Skeletal muscle satellite cell (primary cell): ENCODE results near the gene RAB40B.

Source experiments
- H3K27me3 ChIP-seq: 2 replicates; pipeline ENCODE4 v1.7.0; 2013; ENCODE audit warnings: low read length; ENCODE audit not compliant: control insufficient read depth, insufficient read depth
- H3K36me3 ChIP-seq: 2 replicates; pipeline ENCODE4 v1.7.0; 2013; ENCODE audit warnings: mild to moderate bottlenecking, control low read depth, low read length; ENCODE audit not compliant: insufficient read depth
- H3K4me1 ChIP-seq: 2 replicates; pipeline ENCODE4 v1.7.0; 2013; ENCODE audit warnings: low read length; ENCODE audit not compliant: control insufficient read depth, insufficient read depth
- H3K4me2 ChIP-seq: 2 replicates; pipeline ENCODE4 v1.7.0; 2013; ENCODE audit warnings: mild to moderate bottlenecking, low read length
- H3K4me3 ChIP-seq: 2 replicates; pipeline ENCODE4 v1.7.0; 2013; ENCODE audit warnings: low read length
- H3K9ac ChIP-seq: 2 replicates; pipeline ENCODE4 v1.7.0; 2013; ENCODE audit warnings: mild to moderate bottlenecking, low read depth, low read length, moderate library complexity
- H3K9me3 ChIP-seq: replicated peaks from 2 replicates; pipeline ENCODE4 v1.7.0; 2013; ENCODE audit warnings: mild to moderate bottlenecking, control low read depth, low read length

Gene RAB40B

DNA sequence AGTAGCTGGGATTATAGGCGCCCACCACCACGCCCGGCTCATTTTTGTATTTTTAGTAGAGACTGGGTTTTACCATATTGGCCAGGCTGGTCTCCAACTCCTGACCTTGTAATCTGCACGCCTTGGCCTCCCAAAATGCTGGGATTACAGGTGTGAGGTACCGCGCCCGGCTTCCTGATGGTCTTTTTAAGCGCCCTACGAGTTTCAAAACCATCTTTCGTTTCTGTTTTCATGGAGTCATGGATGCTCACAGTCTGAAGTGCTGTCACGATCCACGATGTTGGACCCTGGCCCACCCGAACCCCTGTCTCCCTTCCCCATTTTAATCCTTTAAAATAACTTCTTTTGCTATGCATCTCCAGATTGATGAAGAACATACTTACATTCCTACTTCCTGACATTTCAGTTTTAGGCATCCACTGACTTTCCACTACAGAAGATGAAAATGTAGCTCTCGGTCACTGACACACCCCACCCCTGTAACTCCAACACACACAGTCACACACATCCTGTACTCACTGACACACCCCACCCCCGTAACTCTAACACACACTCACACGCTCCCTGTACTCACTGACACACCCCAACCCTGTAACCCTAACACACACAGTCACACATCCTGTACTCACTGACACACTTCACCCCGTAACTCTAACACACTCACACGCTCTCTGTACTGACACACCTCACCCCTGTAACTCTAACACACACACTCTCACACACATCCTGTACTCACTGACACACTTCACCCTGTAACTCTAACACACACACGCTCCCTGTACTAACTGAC lies 27.6 kb downstream of the RAB40B start:
- Histone ChIP-seq H3K9ac (no peak overlapping the region), H3K9me3 (no peaks in the 10 kb centered on the region), H3K36me3 (no peaks in the 10 kb centered on the region), H3K4me2 (no peak overlapping the region), H3K27me3 (no peaks in the 10 kb centered on the region), H3K4me1 (peaks cover 6% of the 10 kb centered on the region), H3K4me3 (no peak overlapping the region)

GRCh38 chr17:82668631-82669099 lies 29.8 kb downstream of the RAB40B start:
- no peaks in the 10 kb centered on the region for H3K36me3 ChIP-seq
- H3K27me3 ChIP-seq, result no peaks in the 10 kb centered on the region
- H3K4me2 ChIP-seq, result peak overlapping the region; percentile 68
- no peaks in the 10 kb centered on the region for H3K9me3 ChIP-seq
- H3K4me1 ChIP-seq, result peaks cover 6% of the 10 kb centered on the region
- peak overlapping the region; percentile 45 for H3K4me3 ChIP-seq
- peak overlapping the region; percentile 30 for H3K9ac ChIP-seq

DNA sequence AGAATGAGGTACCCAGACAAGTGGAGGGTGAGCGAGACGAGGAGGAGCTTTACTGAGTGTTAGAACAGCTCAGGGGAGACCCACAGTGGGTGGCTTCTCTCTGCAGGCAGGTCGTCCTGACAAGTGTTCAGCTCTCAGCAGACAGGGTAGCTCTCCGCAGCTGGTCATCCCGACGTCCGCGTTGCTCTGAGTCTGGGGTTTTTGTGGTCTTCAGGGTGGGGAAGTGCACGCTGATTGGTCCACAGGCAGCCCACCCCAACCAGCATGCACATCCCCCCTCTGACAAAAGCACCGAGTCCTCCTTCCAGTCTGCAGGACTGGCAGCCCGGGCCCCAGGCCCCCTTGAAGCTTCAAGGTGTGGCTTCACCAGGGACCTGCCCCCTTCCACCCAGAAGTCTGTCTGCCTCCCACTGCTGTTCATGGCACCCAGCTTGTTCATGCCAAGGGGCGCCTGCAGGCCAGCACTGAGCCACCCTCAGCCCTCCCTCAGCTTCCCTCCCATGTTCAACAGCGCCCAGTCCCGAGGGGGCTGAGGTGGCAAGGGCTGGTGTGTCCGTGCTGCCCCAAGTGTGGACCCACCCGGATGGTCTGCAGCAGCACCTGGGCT lies 30.4 kb downstream of the RAB40B start:
- Histone ChIP-seq H3K9ac (no peak overlapping the region), H3K4me1 (peaks cover 6% of the 10 kb centered on the region), H3K27me3 (no peaks in the 10 kb centered on the region), H3K36me3 (no peaks in the 10 kb centered on the region), H3K9me3 (no peaks in the 10 kb centered on the region), H3K4me2 (no peak overlapping the region), H3K4me3 (no peak overlapping the region)

- Histone ChIP-seq H3K36me3 (no peaks in the 10 kb centered on the region), H3K9me3 (no peaks in the 10 kb centered on the region), H3K9ac (no peak overlapping the region), H3K27me3 (no peaks in the 10 kb centered on the region), H3K4me3 (no peak overlapping the region), H3K4me1 (peaks cover 6% of the 10 kb centered on the region), H3K4me2 (no peak overlapping the region)
These were observed 30.9 kb downstream of the RAB40B start for GRCh38 chr17:82667668-82668000.

DNA sequence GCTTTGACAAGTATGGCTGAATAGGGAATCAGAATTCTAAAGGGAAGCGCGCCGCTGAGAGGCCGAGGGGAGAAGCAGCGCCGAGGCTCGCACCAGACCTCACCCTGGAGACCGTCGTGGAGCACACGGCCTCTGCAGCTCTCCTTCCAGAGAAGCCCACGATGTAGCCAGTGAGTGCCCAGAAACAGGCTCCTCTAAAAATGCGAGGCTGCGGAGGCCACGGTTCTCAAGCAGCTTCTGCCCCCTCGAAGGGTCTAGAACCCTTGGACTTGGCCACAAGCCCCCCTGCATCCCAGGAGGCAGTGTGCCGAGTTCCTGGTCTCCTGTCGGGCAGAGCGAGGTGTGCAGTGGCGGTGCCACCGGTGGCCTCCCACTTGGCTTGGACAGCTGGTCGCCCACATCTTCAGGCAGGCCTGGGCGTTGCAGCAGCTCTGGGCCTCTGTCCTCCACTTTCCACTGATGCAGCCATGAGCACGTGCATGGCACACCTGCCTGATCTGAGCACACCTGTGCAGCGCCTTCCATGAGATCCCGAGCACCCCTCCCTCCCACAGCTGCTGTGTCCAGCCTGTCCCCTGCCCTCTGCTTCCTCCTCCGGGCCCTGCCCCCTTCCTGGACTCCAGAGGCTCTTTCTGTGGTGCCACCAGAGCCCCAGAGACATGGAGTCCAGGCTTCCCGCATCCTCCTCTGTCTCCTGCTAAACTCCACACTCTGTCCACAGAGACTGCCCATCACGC lies 31.4 kb downstream of the RAB40B start:
- Histone ChIP-seq H3K4me3 (no peak overlapping the region), H3K27me3 (no peaks in the 10 kb centered on the region), H3K9ac (no peak overlapping the region), H3K4me2 (no peak overlapping the region), H3K4me1 (peaks cover 6% of the 10 kb centered on the region), H3K36me3 (no peaks in the 10 kb centered on the region), H3K9me3 (no peaks in the 10 kb centered on the region)

- Histone ChIP-seq H3K9ac (no peak overlapping the region), H3K4me1 (peaks cover 6% of the 10 kb centered on the region), H3K27me3 (no peaks in the 10 kb centered on the region), H3K4me2 (no peak overlapping the region), H3K4me3 (no peak overlapping the region), H3K36me3 (no peaks in the 10 kb centered on the region), H3K9me3 (no peaks in the 10 kb centered on the region)
These were observed 32.6 kb downstream of the RAB40B start for GRCh38 chr17:82665891-82666290.

DNA sequence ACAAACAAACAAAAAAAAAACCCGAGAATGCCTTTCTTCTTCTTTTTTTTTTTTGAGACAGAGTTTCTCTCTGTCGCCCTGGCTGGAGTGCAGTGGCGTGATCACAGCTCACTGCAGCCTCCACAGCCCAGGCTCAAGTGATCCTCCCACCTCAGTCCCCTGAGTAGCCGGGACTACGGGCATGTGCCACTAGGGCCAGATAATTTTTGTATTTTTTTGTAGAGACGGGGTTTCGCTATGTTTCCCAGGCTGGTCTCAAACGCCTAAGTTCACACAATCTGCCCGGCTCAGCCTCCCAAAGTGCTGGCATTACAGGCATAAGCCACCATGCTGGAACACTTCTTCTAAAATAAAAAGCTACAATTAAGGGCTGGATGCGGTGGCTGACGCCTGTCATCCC lies 33.3 kb downstream of the RAB40B start:
- Histone ChIP-seq H3K27me3 (no peaks in the 10 kb centered on the region), H3K9ac (no peak overlapping the region), H3K4me2 (no peak overlapping the region), H3K9me3 (no peaks in the 10 kb centered on the region), H3K4me1 (peaks cover 6% of the 10 kb centered on the region), H3K36me3 (no peaks in the 10 kb centered on the region), H3K4me3 (no peak overlapping the region)

GRCh38 chr17:82664701-82665182 lies 33.8 kb downstream of the RAB40B start:
- Histone ChIP-seq H3K9me3 (no peaks in the 10 kb centered on the region), H3K4me2 (no peak overlapping the region), H3K27me3 (no peaks in the 10 kb centered on the region), H3K36me3 (no peaks in the 10 kb centered on the region), H3K4me1 (peaks cover 6% of the 10 kb centered on the region), H3K4me3 (no peak overlapping the region), H3K9ac (no peak overlapping the region)

DNA sequence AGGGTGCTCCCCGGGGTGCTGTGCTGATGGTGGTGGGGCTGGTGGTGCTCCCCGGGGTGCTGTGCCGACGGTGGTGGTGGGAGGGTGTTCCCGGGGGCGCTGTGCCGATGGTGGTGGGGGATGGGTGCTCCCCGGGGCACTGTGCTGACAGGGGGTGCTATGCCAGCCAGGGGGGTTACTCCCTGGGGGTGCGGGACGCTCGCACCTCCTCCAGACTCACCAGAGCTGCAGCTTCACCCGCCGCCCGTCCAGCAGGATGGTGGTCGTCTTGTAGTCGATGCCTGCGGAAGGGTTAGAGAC lies 34.3 kb downstream of the RAB40B start:
- no peaks in the 10 kb centered on the region for H3K27me3 ChIP-seq
- H3K4me3 ChIP-seq, result no peak overlapping the region
- H3K4me2 ChIP-seq, result no peak overlapping the region
- no peaks in the 10 kb centered on the region for H3K9me3 ChIP-seq
- peaks cover 3% of the 10 kb centered on the region for H3K36me3 ChIP-seq
- no peak overlapping the region for H3K9ac ChIP-seq
- peaks cover 6% of the 10 kb centered on the region for H3K4me1 ChIP-seq

DNA sequence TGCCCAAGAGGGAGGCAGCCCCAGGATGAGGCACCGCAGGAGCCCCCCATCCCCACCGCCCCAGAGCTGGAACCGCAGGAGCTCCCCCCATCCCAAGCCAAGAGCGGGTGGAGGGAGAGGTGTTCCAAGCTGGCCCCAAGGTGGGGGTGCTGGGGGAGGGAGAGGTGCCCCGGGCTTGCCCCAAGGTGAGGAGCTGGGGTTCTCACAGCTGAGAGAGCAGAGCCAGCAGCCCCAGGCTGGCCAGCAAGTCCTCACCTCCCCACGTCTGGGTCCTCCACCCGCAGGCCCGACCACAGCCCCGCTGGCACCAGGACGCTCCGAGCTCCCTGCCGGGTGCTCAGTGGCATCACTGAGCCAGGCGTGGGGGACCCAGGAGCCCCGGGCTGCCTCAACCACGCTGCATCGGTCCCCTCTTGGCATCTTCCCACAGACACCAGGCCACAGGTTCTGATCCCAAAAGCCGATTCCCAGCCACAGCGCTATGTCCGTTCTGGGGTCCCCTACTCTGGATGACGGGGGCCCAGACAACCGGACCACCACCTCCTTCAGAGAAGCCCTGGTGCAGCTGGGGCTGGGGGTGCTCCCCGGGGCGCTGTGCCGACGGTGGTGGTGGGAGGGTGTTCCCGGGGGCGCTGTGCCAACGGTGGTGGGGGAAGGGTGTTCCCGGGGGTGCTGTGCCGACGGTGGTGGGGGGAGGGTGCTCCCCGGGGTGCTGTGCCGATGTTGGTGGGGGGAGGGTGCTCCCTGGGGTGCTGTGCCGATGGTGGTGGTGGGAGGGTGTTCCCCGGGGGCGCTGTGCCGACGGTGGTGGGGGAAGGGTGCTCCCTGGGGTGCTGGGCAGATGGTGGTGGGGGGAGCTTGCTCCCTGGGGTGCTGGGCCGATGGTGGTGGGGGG lies 34.9 kb downstream of the RAB40B start:
- H3K9ac ChIP-seq, result no peak overlapping the region
- H3K27me3 ChIP-seq, result no peaks in the 10 kb centered on the region
- H3K4me2 ChIP-seq, result no peak overlapping the region
- peaks cover 3% of the 10 kb centered on the region for H3K4me1 ChIP-seq
- H3K36me3 ChIP-seq, result peaks cover 7% of the 10 kb centered on the region
- H3K9me3 ChIP-seq, result no peaks in the 10 kb centered on the region
- H3K4me3 ChIP-seq, result no peak overlapping the region

GRCh38 chr17:82662711-82663261 lies 35.7 kb downstream of the RAB40B start:
- Histone ChIP-seq H3K4me2 (no peak overlapping the region), H3K36me3 (peaks cover 7% of the 10 kb centered on the region), H3K9ac (no peak overlapping the region), H3K4me3 (no peak overlapping the region), H3K27me3 (no peaks in the 10 kb centered on the region), H3K4me1 (no peaks in the 10 kb centered on the region), H3K9me3 (no peaks in the 10 kb centered on the region)
